GM12865 (cell line): Measurements from ENCODE around the gene NIPSNAP3A.
A peak's percentile ranks its signal among the peaks of the same experiment; 100 is the strongest.
"Not testable (repeated sequence)": the region's sequence is repeated elsewhere in the genome, so short reads cannot be mapped to it uniquely, and the experiment has no call there.

Experiments
- DNase-seq: peaks from one replicate; pipeline ENCODE4 v3.0.0; 2010; ENCODE audit warnings: low read depth
- H3K4me3 ChIP-seq: 2 replicates; pipeline ENCODE4 v1.5.1; 2011; ENCODE audit warnings: mild to moderate bottlenecking, low read depth, low read length, control low read depth
- TF ChIP-seq, protein P1 (sequence below): IDR thresholded peaks from 2 replicates; pipeline ENCODE4 v1.5.1; 2011; ENCODE audit warnings: low read length, control low read depth, low read depth, inconsistent platforms; ENCODE audit not compliant: insufficient read depth; ENCODE audit errors: missing control alignments

The NIPSNAP3A gene

DNA sequence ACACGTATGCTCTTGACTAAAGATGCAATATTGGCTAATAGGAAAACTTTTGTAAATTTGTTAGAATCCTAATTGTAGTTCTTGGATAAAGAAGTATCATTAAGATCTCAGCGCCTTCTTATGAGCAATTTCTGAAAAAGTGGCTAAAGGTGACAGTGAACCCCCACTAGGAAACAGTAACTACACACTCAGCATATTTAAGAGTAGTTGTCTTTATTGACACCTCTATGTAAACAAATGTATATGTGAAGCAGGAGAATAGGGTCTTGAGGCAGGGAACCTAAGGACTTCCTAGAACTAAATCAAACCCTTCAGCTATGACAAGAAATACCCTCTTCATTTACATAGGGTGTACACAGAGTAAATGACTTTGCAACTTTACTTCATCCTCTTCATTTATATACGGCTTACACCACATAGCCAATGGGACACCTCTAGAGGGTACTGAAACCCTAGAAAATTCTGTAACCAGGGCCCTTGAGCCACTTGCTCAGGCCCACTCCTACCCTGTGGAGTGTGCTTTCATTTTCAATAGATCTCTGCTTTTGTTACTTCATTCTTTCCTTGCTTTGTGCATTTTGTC is 2.8 kb downstream of the NIPSNAP3A start:
- peak; percentile 26 for DNase-seq
- TF ChIP-seq, protein P1, sequence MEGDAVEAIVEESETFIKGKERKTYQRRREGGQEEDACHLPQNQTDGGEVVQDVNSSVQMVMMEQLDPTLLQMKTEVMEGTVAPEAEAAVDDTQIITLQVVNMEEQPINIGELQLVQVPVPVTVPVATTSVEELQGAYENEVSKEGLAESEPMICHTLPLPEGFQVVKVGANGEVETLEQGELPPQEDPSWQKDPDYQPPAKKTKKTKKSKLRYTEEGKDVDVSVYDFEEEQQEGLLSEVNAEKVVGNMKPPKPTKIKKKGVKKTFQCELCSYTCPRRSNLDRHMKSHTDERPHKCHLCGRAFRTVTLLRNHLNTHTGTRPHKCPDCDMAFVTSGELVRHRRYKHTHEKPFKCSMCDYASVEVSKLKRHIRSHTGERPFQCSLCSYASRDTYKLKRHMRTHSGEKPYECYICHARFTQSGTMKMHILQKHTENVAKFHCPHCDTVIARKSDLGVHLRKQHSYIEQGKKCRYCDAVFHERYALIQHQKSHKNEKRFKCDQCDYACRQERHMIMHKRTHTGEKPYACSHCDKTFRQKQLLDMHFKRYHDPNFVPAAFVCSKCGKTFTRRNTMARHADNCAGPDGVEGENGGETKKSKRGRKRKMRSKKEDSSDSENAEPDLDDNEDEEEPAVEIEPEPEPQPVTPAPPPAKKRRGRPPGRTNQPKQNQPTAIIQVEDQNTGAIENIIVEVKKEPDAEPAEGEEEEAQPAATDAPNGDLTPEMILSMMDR, result no peak
- H3K4me3 ChIP-seq, result no peak overlapping the region

DNA sequence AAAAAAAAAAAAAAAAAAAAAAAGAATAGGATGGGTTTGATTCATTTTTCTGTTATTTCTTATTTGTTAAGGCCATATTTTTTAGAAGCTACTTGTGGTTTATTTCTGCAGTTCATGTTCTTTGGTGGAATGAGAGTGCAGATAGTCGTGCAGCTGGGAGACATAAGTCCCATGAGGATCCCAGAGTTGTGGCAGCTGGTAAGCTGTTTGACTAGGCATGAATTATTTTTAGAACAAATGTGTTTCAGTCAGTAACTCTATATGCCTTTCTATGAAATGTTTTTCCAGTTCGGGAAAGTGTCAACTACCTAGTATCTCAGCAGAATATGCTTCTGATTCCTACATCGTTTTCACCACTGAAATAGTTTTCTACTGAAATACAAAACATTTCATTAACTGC is 11.5 kb downstream of the NIPSNAP3A start:
- no peak for DNase-seq
- H3K4me3 ChIP-seq, result no peak overlapping the region
- TF ChIP-seq, protein P1, result no peak

DNA sequence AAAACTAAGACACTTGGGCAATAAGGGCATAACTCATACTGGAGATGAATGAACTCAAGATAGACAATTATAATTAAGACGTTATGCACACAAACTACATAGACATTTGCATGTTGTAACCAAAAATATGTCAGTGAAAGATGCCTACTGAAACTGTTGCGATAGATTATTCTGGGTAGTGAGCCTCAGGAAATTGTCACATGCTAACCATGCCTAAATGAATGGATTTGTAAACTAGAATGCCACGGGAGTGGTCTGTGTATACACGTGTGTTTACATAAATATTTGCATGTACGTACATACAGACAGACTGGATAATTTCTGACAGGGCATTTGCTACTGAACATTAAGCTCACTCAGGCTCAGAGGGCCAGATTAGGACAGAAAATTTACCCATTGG is 17.7 kb downstream of the NIPSNAP3A start:
- peak overlapping the region; percentile 81; the same call in 1 of the 2 replicates for H3K4me3 ChIP-seq
- TF ChIP-seq, protein P1, result no peak
- DNase-seq, result peak; percentile 43

DNA sequence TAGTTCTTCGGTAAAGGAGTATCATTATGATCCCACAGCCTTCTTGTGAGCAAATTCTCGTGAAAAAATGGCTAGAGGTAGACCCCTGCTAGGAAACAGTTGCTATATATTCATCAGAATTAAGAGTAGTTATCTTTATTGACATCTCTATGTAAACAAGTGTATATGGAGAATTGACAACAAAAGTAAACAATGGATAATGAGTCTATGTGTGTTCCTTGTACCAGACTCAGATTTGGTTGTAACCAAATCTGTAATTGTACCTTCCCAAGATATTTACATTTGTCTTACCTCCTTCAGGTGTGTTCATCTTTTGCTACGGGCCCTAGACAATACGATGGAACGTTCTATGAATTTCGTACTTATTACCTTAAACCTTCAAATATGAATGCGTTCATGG is 18.5 kb downstream of the NIPSNAP3A start:
- no peak overlapping the region for H3K4me3 ChIP-seq
- TF ChIP-seq, protein P1, result no peak
- no peak for DNase-seq

DNA sequence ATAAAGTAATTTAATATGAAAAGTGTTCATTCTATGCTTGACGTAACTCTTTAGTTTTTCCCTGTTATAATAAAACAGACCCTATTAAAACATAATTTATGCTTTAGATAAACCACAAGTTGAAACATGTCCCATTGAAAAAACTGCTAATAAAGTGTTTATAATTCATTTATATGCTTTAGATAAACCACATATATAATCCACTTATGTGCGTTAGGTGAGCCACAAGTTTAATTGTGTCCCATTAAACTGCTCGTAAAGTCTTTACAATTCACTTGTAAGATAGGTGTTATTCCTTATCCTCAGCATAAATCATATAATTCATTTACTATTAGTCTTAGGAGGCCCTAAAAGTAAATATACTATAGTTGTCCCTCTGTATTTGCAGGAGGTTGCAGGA is 20.0 kb downstream of the NIPSNAP3A start:
- H3K4me3 ChIP-seq, result no peak overlapping the region
- TF ChIP-seq, protein P1, result no peak
- DNase-seq, result no peak

DNA sequence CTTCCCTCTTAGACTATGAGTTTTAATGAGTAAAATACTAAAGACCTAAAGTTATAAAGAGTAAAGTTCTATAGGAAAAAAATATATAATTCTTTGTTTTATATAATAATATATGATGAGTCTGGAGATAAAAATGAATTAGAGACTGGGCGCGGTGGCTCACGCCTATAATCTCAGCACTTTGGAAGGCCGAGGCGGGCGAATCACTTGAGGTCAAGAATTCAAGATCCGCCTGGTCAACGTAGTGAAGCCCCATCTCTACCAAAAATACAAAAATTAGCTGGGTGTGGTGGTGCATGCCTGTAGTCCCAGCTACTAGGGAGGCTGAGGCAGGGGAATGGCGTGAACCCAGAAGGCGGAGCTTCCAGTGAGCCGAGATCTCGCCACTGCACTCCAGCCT is 21.5 kb downstream of the NIPSNAP3A start:
- DNase-seq, H3K4me3 ChIP-seq: not testable (repeated sequence)

DNA sequence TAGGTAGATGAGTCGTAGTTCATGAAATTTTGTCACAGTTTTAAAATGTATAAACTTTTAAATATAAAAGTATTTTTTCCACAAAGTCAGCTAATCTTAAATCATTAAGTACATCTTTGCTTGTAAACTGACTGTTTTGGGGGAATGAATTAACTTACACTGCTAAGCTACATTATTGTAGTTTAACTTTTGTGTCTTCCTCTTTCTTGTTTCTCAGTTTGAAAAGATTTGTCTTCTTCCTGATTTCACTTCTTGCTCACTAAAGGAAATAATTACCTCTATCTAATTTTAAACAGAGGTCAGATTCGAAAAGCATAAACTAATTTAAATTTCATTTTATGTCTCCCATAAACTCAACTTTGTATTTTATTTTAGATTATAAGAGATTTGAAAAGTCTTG is 22.2 kb downstream of the NIPSNAP3A start:
- TF ChIP-seq, protein P1, result no peak
- H3K4me3 ChIP-seq, result no peak overlapping the region
- DNase-seq, result no peak
